ENCODE results near the gene PRRC2C. TPM values are rescaled to one million over a fixed set of nuclear protein-coding genes. Genes with fewer than 3 reads are reported as not detected.

PRRC2C gene
- total RNA-seq, 1 experiment from 2014 or later, result 136 TPM

GRCh38 chr1:171494076-171494475 is 8.7 kb downstream of the PRRC2C start:
- Histone ChIP-seq H3K9me3 (ENCODE audit: insufficient read depth, low read depth) (no peaks in the 10 kb centered on the region), H3K27ac (no peak overlapping the region), H3K79me2 (ENCODE audit: low read depth) (peaks cover 100% of the 10 kb centered on the region), H3K4me1 (replicated peaks; ENCODE audit: insufficient read depth) (no peaks in the 10 kb centered on the region), H3K9me2 (ENCODE audit: insufficient read depth) (no peaks in the 10 kb centered on the region), H3K4me2 (no peak overlapping the region), H3K36me3 (ENCODE audit: low read depth) (peaks cover 28% of the 10 kb centered on the region; the same call in 1 of the 2 replicates), H3K27me3 (ENCODE audit: insufficient read depth, low read depth) (no peaks in the 10 kb centered on the region), H3F3A (ENCODE audit: insufficient read depth, low read depth) (no peaks in the 10 kb centered on the region), H4K20me1 (ENCODE audit: insufficient read depth) (peaks cover 95% of the 10 kb centered on the region), H2AFZ (no peak overlapping the region), H3K4me3 (no peak overlapping the region)
- POLR2A ChIA-PET (ENCODE audit: unreplicated experiment), result no interaction called here
- no TSS peak for BruUV-seq (replicated peaks)
- no peak for DNase-seq
- intact Hi-C loops (cut with micrococcal nuclease; ENCODE audit: unreplicated experiment), result no loop called here
- TF ChIP-seq CTCF (conservative IDR thresholded peaks at IDR 0.05) (no peak), EZH2 (IDR thresholded peaks at IDR 0.05; ENCODE audit: low read depth) (no peak)
- CTCF ChIA-PET, result interaction anchor here (0.7 kb wide), 1 partner anchor 67 kb away, joined by 4 read pairs; no protein-coding TSS in a partner anchor

GRCh38 chr1:171495444-171495843 is 10.1 kb downstream of the PRRC2C start:
- TF ChIP-seq EZH2 (IDR thresholded peaks at IDR 0.05; ENCODE audit: low read depth), result no peak
- TF ChIP-seq CTCF (conservative IDR thresholded peaks at IDR 0.05), result no peak
- Histone ChIP-seq H3K9me2 (ENCODE audit: insufficient read depth) (no peaks in the 10 kb centered on the region), H3K27me3 (ENCODE audit: insufficient read depth, low read depth) (no peaks in the 10 kb centered on the region), H3K27ac (no peak overlapping the region), H4K20me1 (ENCODE audit: insufficient read depth) (peaks cover 95% of the 10 kb centered on the region), H3K4me2 (no peak overlapping the region), H3K4me3 (no peak overlapping the region), H3K4me1 (replicated peaks; ENCODE audit: insufficient read depth) (no peaks in the 10 kb centered on the region), H2AFZ (no peak overlapping the region), H3F3A (ENCODE audit: insufficient read depth, low read depth) (no peaks in the 10 kb centered on the region), H3K79me2 (ENCODE audit: low read depth) (peaks cover 100% of the 10 kb centered on the region), H3K9me3 (ENCODE audit: insufficient read depth, low read depth) (no peaks in the 10 kb centered on the region), H3K36me3 (ENCODE audit: low read depth) (peaks cover 20% of the 10 kb centered on the region; the same call in 1 of the 2 replicates)
- intact Hi-C loops (cut with micrococcal nuclease; ENCODE audit: unreplicated experiment), result no loop called here
- CTCF ChIA-PET, result no interaction called here
- POLR2A ChIA-PET (ENCODE audit: unreplicated experiment), result interaction anchor here (0.6 kb wide), 1 partner anchor 10 kb away, joined by 4 read pairs; no protein-coding TSS in a partner anchor
- no TSS peak for BruUV-seq (replicated peaks)
- DNase-seq, result no peak

GRCh38 chr1:171500304-171500703 is 15.0 kb downstream of the PRRC2C start:
- no peak for TF ChIP-seq CTCF (conservative IDR thresholded peaks at IDR 0.05)
- Histone ChIP-seq H3K27me3 (ENCODE audit: insufficient read depth, low read depth) (no peaks in the 10 kb centered on the region), H3K36me3 (ENCODE audit: low read depth) (peaks cover 6% of the 10 kb centered on the region; the same call in 1 of the 2 replicates), H3K79me2 (ENCODE audit: low read depth) (peaks cover 100% of the 10 kb centered on the region), H3F3A (ENCODE audit: insufficient read depth, low read depth) (no peaks in the 10 kb centered on the region), H3K27ac (no peak overlapping the region), H3K4me1 (replicated peaks; ENCODE audit: insufficient read depth) (no peaks in the 10 kb centered on the region), H3K9me2 (ENCODE audit: insufficient read depth) (no peaks in the 10 kb centered on the region), H3K9me3 (ENCODE audit: insufficient read depth, low read depth) (no peaks in the 10 kb centered on the region), H3K4me2 (no peak overlapping the region), H4K20me1 (ENCODE audit: insufficient read depth) (peaks cover 100% of the 10 kb centered on the region), H2AFZ (no peak overlapping the region), H3K4me3 (no peak overlapping the region)
- DNase-seq, result no peak
- POLR2A ChIA-PET (ENCODE audit: unreplicated experiment), result no interaction called here
- CTCF ChIA-PET, result no interaction called here
- intact Hi-C loops (cut with micrococcal nuclease; ENCODE audit: unreplicated experiment), result no loop called here
- no TSS peak for BruUV-seq (replicated peaks)

All from PC-9 (cell line).